ENCODE measurements around the gene VPS54. TPM values are rescaled to one million over a fixed set of nuclear protein-coding genes. Genes with fewer than 3 reads are reported as not detected.

The VPS54 gene
- total RNA-seq, 1 experiment from 2014 or later, result 21.2 TPM

- ATAC-seq, result no peak
- no TSS peak for BruUV-seq (replicated peaks)
- H3K36me3 ChIP-seq (ENCODE audit: control insufficient read depth, insufficient read depth, low read length), result no peaks in the 10 kb centered on the region; the same call in 1 of the 2 replicates
Observed at GRCh38 chr2:64014628-64015027, 4.6 kb downstream of the VPS54 start.

GRCh38 chr2:64013053-64013452 is 6.2 kb downstream of the VPS54 start:
- ChIA-PET CTCF (no interaction called here), POLR2A (no interaction called here)
- H3K27ac ChIP-seq (ENCODE audit: low read length), result peak overlapping the region; percentile 34; the same call in 1 of the 2 replicates
- no peaks in the 10 kb centered on the region; the same call in 1 of the 2 replicates for H3K36me3 ChIP-seq (ENCODE audit: control insufficient read depth, insufficient read depth, low read length)
- ATAC-seq (no peak), DNase-seq (ENCODE audit: low read depth, low spot score) (no peak)
- no peak overlapping the region for H3K4me3 ChIP-seq (ENCODE audit: low read depth in 2 of 2, low read length in 2 of 2)
- in situ Hi-C loops (cut with HindIII; ENCODE audit: low pct_unique_long_range_greater_than_20kb, low sequenced_read_pairs), result no loop called here
- H3K27me3 ChIP-seq (ENCODE audit: control insufficient read depth, insufficient read depth, low read length), result no peaks in the 10 kb centered on the region
- no TSS peak for BruUV-seq (replicated peaks)
- intact Hi-C loops (cut with micrococcal nuclease; ENCODE audit: unreplicated experiment), result no loop called here
- H3K4me1 ChIP-seq (ENCODE audit: control insufficient read depth, insufficient read depth, low read length), result peaks cover 4% of the 10 kb centered on the region; the same call in 1 of the 2 replicates
- TF ChIP-seq REST (IDR thresholded peaks at IDR 0.05; ENCODE audit: insufficient read depth in 1 of 2, low read depth in 2 of 2, low read length in 1 of 2) (no peak), CTCF (IDR thresholded peaks at IDR 0.05) (no peak), POLR2AphosphoS5 (IDR thresholded peaks at IDR 0.05; ENCODE audit: low read depth, low read length) (no peak), TCF7L2 (IDR thresholded peaks at IDR 0.05; ENCODE audit: low read depth, low read length) (no peak), SIN3A (IDR thresholded peaks at IDR 0.05; ENCODE audit: borderline replicate concordance, insufficient read depth, low read depth, low read length) (no peak)
- no peaks in the 10 kb centered on the region for H3K9me3 ChIP-seq (ENCODE audit: control insufficient read depth, insufficient read depth, low read depth, low read length)

More at GRCh38 chr2:64014628-64015027, 4.6 kb downstream of the VPS54 start:
- no peak overlapping the region for H3K4me3 ChIP-seq (ENCODE audit: low read depth in 2 of 2, low read length in 2 of 2)
- in situ Hi-C loops (cut with HindIII; ENCODE audit: low pct_unique_long_range_greater_than_20kb, low sequenced_read_pairs), result no loop called here
- ChIA-PET POLR2A (interaction anchor here (0.6 kb wide), 1 partner anchor 20 kb away, joined by 3 read pairs; no protein-coding TSS in a partner anchor), CTCF (no interaction called here)
- no peak for DNase-seq (ENCODE audit: low read depth, low spot score)
- TF ChIP-seq POLR2AphosphoS5 (IDR thresholded peaks at IDR 0.05; ENCODE audit: low read depth, low read length) (no peak), SIN3A (IDR thresholded peaks at IDR 0.05; ENCODE audit: borderline replicate concordance, insufficient read depth, low read depth, low read length) (no peak), REST (IDR thresholded peaks at IDR 0.05; ENCODE audit: insufficient read depth in 1 of 2, low read depth in 2 of 2, low read length in 1 of 2) (no peak), TCF7L2 (IDR thresholded peaks at IDR 0.05; ENCODE audit: low read depth, low read length) (no peak), CTCF (IDR thresholded peaks at IDR 0.05) (no peak)
- no peaks in the 10 kb centered on the region for H3K27me3 ChIP-seq (ENCODE audit: control insufficient read depth, insufficient read depth, low read length)
- H3K27ac ChIP-seq (ENCODE audit: low read length), result no peak overlapping the region
- no peaks in the 10 kb centered on the region for H3K9me3 ChIP-seq (ENCODE audit: control insufficient read depth, insufficient read depth, low read depth, low read length)
- H3K4me1 ChIP-seq (ENCODE audit: control insufficient read depth, insufficient read depth, low read length), result peaks cover 6% of the 10 kb centered on the region; the same call in 1 of the 2 replicates
- intact Hi-C loops (cut with micrococcal nuclease; ENCODE audit: unreplicated experiment), result no loop called here
